Lower leg skin (tissue), 4 donors: Measurements from ENCODE around the gene MT2A. TPM values are rescaled to one million over a fixed set of nuclear protein-coding genes. Genes with fewer than 3 reads are reported as not detected.

ENCODE experiments used
- DNase-seq, 2 donors: peaks; one replicate each; pipeline ENCODE4 v3.0.0-alpha.2; 2019; ENCODE audit warnings: low spot score in 2 of 2
- H3K4me3 ChIP-seq: fragments of 200-600 bp; sonication (generic); 2 replicates; pipeline ENCODE4 v1.5.1; 2017; ENCODE audit warnings: mild to moderate bottlenecking, low read depth; ENCODE audit not compliant: poor library complexity, severe bottlenecking
- POLR2A ChIP-seq, 2 donors: fragments of 450-650 bp; IDR thresholded peaks; one replicate each; pipeline ENCODE4 v1.6.1; 2016 to 2017; ENCODE audit warnings: antibody characterized with exemption in 2 of 2, mild to moderate bottlenecking in 1 of 2, moderate library complexity in 1 of 2
- WGBS, 2 donors: methylation state at CpG; one replicate each; pipeline ENCODE4 v1.1.5; 2018; 5-methylcytosine and 5-hydroxymethylcytosine counted together
- intact Hi-C: fragments of 100-400 bp; cut with DNase I; formaldehyde crosslinking; loops from one replicate; pipeline ENCODE4 v1.15.0; 2023; ENCODE audit warnings: low total_unique reads
- total RNA-seq, 4 donors: library from RNA; depleted of rRNA; stranded (reverse); fragments of >200 nt; gene quantifications; one replicate each; pipeline ENCODE4 v1.1.0, GENCODE V29; 2016
- TF ChIP-seq, protein P1 (sequence below), 3 donors: fragments of 450-650 bp; IDR thresholded peaks; one replicate each; pipeline ENCODE4 v1.5.1; 2016; ENCODE audit warnings: antibody characterized with exemption in 3 of 3, mild to moderate bottlenecking in 3 of 3, moderate library complexity in 2 of 3

The MT2A gene
- total RNA-seq, 4 donors from 2014 or later = 35.8 to 190 (median 135) TPM

DNA sequence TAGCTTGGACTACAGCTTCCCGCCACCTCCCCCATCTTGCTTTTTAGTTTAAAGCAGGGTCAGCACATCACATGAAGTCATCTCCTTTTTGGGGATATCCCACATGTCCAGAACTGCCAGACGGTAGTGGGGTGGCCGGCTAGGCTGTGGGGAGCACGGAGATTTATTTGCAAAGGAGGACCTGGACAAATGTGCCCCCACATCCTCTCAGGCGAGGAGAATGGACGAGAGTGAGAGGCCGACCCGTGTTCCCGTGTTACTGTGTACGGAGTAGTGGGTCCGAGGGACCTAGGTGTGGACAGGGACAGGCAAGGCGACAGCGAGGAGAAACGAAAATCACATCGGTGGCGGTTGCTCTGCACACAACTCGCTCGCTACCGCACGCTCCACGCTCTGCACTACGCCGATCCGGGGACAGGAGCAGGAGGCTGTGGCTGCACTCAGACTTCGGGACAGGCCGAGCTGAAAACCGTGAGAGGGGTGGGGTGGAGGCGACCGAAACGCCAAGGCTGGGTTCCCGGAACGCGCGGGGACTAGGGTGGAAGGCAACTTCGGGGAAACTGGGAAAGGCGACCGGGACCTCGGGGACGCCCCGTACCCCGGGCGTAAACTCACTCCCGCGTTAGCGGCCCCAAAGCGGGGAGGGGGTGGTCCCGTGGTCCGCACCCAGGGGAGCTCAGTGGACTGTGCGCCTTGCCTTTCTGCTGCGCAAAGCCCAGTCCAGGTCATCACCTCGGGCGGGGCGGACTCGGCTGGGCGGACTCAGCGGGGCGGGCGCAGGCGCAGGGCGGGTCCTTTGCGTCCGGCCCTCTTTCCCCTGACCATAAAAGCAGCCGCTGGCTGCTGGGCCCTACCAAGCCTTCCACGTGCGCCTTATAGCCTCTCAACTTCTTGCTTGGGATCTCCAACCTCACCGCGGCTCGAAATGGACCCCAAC, 29.7 kb downstream of the MT2A start, which contains the start of gene MT1A:
TSS of gene MT1A (plus strand) at position 853 of the 937 bp plus-strand sequence. CDS start at position 926, 73 bp downstream.
- WGBS, 2 donors = 21 to 25% methylated on average over 63 to 66 of the region's 68 CpGs
- DNase-seq = peak; percentile 74 to 97
- no peak for TF ChIP-seq POLR2A (IDR thresholded peaks at IDR 0.05)
- TF ChIP-seq, protein P1, sequence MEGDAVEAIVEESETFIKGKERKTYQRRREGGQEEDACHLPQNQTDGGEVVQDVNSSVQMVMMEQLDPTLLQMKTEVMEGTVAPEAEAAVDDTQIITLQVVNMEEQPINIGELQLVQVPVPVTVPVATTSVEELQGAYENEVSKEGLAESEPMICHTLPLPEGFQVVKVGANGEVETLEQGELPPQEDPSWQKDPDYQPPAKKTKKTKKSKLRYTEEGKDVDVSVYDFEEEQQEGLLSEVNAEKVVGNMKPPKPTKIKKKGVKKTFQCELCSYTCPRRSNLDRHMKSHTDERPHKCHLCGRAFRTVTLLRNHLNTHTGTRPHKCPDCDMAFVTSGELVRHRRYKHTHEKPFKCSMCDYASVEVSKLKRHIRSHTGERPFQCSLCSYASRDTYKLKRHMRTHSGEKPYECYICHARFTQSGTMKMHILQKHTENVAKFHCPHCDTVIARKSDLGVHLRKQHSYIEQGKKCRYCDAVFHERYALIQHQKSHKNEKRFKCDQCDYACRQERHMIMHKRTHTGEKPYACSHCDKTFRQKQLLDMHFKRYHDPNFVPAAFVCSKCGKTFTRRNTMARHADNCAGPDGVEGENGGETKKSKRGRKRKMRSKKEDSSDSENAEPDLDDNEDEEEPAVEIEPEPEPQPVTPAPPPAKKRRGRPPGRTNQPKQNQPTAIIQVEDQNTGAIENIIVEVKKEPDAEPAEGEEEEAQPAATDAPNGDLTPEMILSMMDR (IDR thresholded peaks at IDR 0.05) = no peak
- no peak within 1 kb of the TSS for H3K4me3 ChIP-seq
- intact Hi-C loops = no loop called here

GRCh38 chr16:56639045-56639444, 30.7 kb downstream of the MT2A start:
- H3K4me3 ChIP-seq = no peak overlapping the region
- no peak for DNase-seq
- TF ChIP-seq POLR2A (IDR thresholded peaks at IDR 0.05) = no peak
- TF ChIP-seq, protein P1 (IDR thresholded peaks at IDR 0.05) = no peak
- 80 to 93% methylated on average over 1 of the region's 1 CpG for WGBS, 2 donors
- intact Hi-C loops = no loop called here

DNA sequence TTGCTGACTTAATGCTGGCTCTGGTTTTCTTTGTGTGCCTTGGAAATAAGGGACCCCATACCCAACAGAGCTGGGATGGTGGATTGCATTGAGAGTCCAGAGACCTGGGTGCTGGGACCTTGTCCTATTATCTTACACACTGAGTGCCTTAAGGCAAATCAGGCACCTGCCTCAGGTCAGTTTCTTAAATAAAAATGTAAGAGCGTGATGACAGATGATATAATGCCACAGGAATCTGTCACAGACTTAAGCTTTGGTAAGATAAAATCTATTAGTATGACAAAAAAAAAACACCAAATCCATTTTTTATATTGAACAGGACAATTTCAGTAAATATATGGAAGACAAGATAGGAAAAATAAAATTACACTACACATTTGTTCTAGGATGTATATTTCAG, 31.7 kb downstream of the MT2A start:
- WGBS, 2 donors = 93 to 94% methylated on average over 1 of the region's 1 CpG
- intact Hi-C loops = no loop called here
- H3K4me3 ChIP-seq = no peak overlapping the region
- TF ChIP-seq, protein P1 (IDR thresholded peaks at IDR 0.05) = no peak
- TF ChIP-seq POLR2A (IDR thresholded peaks at IDR 0.05) = no peak
- no peak for DNase-seq

- no peak for DNase-seq
- intact Hi-C loops = no loop called here
- 70 to 85% methylated on average over 2 of the region's 2 CpGs for WGBS, 2 donors
- TF ChIP-seq, protein P1 (IDR thresholded peaks at IDR 0.05) = no peak
- no peak for TF ChIP-seq POLR2A (IDR thresholded peaks at IDR 0.05)
- H3K4me3 ChIP-seq = no peak overlapping the region
These were observed 32.8 kb downstream of the MT2A start for GRCh38 chr16:56641166-56641565.

DNA sequence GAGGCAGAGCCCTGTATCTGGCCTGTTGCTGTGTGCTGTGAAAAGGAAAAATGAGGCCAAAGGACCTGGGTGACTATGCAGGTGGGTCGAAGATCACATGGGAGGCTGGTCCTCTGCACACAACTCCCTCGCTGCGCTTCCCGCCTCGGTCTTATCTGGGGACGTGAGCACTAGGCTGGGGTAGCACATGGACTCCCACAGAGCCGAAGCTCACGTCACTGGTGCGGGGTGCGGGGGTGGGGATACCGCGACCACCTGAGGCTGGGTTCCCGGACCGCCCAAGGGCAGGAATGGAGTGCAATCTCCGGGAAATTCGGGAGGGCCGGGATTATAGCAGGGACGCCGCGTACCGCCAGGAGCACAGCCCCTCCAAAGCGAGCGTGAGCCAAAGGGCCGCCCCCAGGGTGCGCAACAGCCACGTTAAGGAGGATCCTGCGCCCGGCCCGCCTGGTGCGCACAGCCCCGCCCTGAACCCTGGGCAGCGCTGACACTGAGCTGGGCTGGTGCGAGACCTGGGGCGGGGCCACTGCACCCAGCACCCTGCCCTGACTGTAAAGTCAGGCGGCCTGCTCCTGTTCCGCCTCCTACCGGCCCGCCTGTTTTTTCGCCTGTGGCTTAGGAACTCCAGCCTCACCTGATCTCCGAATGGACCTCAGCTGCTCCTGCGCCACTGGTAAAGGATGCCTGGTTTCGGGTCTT, 34.8 kb downstream of the MT2A start:
- 13 to 22% methylated on average over 19 to 41 of the region's 42 CpGs for WGBS, 2 donors
- DNase-seq = peak; percentile 62 to 95
- no peak overlapping the region for H3K4me3 ChIP-seq
- TF ChIP-seq, protein P1 (IDR thresholded peaks at IDR 0.05) = no peak
- no peak for TF ChIP-seq POLR2A (IDR thresholded peaks at IDR 0.05)
- intact Hi-C loops = no loop called here
